ENCODE results near the gene CSNK2A3.

GRCh38 chr11:11312738-11313137 lies 40.3 kb downstream of the CSNK2A3 start:
- TF ChIP-seq, protein P1, sequence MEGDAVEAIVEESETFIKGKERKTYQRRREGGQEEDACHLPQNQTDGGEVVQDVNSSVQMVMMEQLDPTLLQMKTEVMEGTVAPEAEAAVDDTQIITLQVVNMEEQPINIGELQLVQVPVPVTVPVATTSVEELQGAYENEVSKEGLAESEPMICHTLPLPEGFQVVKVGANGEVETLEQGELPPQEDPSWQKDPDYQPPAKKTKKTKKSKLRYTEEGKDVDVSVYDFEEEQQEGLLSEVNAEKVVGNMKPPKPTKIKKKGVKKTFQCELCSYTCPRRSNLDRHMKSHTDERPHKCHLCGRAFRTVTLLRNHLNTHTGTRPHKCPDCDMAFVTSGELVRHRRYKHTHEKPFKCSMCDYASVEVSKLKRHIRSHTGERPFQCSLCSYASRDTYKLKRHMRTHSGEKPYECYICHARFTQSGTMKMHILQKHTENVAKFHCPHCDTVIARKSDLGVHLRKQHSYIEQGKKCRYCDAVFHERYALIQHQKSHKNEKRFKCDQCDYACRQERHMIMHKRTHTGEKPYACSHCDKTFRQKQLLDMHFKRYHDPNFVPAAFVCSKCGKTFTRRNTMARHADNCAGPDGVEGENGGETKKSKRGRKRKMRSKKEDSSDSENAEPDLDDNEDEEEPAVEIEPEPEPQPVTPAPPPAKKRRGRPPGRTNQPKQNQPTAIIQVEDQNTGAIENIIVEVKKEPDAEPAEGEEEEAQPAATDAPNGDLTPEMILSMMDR (IDR thresholded peaks at IDR 0.05; ENCODE audit: poor library complexity): no peak
- no peak for TF ChIP-seq EZH2phosphoT487 (IDR thresholded peaks at IDR 0.05; ENCODE audit: low read depth, severe bottlenecking, unreplicated experiment)
- TF ChIP-seq EZH2 (IDR thresholded peaks at IDR 0.05; ENCODE audit: borderline replicate concordance): no peak
